Fibroblast of the conjunctiva (primary cell): ENCODE results near the gene BEGAIN.

Experiments used
- DNase-seq: peaks from one replicate; pipeline ENCODE4 v3.0.0-alpha.2; 2010; ENCODE audit warnings: low read depth

The BEGAIN gene, protein sequence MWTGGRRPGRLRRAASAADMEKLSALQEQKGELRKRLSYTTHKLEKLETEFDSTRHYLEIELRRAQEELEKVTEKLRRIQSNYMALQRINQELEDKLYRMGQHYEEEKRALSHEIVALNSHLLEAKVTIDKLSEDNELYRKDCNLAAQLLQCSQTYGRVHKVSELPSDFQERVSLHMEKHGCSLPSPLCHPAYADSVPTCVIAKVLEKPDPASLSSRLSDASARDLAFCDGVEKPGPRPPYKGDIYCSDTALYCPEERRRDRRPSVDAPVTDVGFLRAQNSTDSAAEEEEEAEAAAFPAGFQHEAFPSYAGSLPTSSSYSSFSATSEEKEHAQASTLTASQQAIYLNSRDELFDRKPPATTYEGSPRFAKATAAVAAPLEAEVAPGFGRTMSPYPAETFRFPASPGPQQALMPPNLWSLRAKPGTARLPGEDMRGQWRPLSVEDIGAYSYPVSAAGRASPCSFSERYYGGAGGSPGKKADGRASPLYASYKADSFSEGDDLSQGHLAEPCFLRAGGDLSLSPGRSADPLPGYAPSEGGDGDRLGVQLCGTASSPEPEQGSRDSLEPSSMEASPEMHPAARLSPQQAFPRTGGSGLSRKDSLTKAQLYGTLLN

DNA sequence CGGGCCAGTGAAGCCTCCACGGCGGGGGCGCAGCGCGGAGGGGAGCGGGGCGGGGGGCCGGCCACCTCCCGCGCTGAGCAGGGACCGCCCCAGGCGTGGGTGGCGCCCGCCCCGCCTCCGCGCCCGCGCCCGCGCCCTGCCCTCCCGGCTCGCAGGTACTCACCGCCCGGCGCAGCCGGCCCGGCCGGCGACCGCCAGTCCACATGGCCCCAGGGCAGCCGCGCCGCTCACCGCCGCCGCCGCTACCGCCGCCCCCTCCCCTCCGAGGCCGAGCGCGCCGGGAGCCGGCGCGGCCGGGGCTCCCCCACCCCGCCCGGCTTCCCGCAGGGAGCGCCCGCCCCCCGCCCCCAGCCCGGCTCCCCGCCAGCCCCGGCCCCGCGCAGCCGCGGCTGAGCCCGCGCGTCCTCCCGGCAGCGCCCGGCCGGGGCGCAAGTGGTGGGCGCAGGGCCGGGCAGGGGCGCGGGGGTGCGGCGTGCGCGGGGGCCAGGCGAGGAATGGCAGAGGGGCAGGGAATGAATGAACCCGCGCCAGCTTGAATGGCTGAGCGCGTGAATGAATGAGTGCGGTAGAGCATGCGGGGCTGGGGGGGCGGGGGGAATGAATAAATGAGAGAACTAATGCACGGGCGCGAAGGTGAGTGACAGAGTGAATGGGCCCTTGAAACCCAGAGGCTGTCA lies at the start of gene BEGAIN:
Gene BEGAIN, minus strand, starts transcription at position 332 of the 677 bp plus-strand sequence. Its CDS starts 127 bp downstream, at position 205.
- DNase-seq, result no peak

DNA sequence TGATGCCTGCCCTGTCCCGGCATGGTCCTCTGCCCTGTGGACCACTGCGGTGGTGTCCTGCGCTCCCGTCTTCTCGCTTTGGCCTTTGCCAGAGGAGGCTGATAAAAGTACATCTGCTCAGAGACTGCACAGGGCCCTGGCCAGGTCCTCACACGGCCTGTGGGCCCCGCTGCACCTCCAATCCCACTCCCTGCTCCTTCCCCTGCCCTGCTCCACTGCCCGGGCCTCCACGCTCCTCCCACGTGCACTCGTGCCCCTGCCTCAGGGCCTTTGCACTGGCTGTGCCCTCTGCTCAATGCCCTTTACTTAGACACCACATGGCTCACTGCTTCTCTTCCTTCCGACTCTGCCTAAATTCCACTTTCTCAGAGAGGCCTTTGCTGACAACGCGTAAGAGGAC lies 49.3 kb upstream of the BEGAIN start:
- DNase-seq, result no peak

DNA sequence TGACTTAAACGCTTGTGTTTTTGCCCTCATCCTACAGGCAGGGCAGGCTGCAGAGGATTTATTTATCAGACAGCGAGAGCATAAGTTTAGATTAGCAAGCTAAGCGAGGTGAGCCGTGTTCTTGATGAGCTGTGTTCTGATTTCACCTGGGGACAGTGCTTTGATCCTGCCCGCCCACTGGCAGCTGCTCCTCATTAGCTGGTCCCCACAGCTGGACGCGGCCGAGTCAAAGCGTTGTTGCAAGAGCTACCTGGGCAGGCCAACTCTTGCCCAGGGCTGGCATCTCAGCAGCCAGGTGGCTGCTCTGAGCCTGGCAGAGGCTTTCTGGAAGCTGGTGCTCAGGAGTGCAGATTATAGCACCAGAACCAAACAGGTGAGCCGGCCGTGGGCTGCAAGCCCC lies 46.8 kb upstream of the BEGAIN start:
- DNase-seq, result no peak

DNA sequence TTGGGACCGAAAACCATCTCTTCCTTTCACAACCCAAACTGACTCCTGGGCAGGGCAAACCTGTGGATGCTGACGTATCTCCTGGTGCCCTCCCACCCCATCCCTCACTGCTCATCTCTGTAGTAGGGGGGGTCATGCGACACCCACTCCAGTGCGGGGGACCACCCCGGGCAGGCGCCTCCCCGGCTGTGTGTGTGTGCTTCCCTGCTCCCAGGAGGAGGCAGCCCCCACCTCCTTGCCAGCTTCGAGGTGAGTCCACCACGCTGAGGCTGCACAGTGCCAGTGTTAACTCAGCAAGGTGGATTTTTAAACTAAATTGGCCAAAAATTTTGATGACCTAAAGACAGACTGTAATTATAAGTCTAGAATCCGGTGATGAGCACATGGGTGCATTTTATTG lies 46.2 kb upstream of the BEGAIN start:
- no peak for DNase-seq

DNA sequence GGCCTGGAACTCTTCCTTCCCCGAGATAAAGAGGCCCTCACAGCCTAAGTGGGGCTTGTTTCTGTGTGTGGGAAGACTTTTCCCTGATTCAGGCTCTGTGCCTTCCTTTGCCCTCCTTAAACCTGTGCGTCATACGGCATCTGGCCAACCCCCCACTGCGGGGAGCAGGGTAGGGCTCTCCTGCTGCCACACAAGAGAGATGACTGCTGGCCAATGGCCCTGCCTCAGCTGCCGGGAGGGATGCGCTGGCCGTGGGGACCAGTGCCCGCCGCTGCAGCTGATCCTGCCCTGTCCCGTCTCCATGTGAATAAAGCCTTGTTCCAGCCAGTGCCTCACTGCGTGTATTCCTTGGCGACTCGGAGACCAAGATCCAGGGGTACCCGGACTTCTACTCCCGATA lies 42.5 kb upstream of the BEGAIN start:
- DNase-seq, result no peak

DNA sequence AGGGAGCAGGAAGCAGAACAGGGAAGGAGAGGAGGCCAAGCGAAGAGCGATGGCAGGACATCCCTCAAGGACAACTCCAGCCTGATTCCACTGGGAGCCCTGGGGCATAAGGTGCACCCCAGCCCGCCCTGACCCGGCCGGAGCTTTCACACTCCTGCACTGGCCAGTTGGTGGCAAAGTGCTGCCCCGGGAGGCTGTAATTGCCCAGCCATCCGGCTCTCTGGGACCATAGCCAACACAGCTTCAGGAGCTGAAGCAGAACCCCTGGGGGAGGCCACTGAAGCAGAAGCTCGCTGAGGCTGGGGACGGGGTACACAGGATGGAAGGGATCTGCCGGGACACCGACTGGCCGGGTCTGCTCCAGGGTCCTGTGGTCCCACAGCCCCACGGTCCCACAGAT lies 41.9 kb upstream of the BEGAIN start:
- no peak for DNase-seq

DNA sequence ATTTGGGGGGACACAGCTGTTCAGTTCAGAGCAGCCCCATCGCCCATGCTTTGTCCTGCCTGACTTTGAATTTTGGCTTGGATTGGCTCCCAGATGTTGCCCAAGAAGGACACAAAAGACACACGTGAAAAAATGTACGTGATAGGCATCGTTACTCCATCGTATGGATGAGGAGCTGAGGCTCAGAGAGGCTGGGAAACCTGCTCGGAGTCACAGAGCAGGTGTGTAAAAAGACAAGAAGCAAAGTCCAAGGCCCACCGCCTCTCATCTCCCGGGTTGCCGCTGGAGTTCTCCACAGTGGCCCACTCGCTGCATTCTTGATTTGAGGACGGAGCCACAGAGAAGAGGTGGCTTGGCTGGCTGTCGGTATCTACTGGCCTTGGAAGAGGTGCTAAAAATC lies 41.0 kb upstream of the BEGAIN start:
- no peak for DNase-seq

DNA sequence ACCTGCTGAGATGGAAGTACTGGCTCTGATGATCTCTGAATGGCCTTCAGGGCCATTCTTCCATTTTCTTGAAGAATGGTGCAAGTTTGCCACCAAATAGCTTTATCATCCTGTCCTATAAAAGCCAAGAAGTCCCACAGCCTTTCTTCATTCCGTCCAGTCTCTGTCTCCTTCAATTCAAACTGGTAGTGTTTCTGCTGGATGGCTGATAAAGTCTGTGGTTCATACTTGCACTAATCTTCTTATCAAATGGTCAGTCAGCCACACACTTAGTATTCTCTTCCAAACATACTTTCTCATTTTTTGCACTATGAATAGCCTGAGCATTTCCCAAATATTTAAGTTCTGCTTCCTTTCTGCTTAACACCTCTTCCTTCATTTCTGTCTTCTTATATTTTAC lies 39.4 kb upstream of the BEGAIN start:
- no peak for DNase-seq

DNA sequence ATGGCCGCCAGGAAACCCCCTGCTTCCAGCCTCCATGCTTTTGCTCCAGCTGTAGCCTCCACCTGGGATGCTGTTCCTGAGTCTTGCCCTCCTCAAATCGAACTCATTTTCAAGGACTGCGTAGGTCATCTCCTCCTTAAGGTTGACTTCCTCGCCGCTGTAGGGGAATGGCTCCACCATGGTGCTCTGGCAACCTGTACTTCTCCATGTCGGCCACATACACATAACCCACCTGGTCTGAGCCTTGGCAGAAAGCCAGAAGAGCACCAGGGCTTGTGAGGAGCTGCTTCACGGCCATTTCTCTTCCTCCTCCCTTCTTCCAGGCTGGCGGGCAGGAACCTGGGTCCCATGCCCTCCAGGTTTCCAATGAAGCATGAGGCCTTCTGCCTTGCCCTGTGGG lies 36.7 kb upstream of the BEGAIN start:
- DNase-seq, result no peak

DNA sequence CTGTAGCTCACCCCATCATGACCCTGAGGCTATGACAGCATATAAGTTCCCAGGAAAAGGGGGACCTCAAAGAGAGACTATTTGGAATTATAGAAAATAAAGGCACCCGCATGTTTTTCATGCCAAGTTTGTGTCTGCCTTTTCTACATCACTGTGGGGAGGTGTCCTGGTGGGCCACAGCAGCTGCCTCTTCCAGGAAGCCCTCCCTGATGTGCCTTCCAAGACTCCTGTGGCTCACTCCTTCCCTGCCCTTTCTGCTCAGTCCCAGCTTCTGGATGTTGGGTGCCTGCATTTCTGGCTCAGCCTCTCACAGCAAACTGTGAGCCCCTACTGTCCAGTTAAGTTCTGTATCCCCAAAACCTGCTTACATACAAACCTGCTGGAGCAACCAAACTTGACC lies 36.3 kb upstream of the BEGAIN start:
- no peak for DNase-seq

DNA sequence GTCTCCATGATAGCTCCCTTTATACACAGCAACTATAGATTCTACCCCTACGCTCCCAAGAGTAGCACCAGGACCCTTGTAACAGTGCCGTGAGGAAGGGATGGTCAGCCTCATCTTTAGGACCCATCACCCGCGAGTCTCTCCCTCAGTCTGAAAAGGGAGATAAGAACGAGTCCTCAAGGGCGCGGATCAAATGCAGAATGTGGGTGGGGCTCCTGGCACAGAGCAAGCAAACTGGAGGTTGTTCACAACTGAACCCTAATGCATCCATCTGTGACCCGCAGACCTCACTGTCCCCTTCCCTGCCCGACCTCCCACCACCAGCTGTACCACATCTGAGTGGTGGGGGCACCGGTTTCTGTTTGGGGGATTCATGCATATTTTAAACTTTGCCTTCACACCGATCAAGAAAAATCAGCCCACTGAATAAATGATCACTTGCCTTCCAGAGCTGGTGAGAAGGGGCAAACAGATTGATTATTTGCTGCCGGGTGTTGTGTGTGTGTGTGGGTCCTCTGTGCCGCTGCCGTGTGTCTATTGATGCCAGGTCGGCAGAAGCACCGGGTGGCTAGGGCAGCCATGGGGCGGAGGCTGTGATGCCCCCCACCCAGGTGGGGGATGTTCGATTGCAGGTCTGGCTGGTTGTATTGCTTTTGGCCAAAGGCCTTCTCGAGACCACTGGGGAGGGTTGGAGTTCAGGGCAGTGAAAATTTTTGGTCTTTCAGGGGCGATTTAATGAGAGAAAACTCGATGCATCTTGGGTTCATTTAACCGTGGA lies 35.7 kb upstream of the BEGAIN start:
- no peak for DNase-seq

DNA sequence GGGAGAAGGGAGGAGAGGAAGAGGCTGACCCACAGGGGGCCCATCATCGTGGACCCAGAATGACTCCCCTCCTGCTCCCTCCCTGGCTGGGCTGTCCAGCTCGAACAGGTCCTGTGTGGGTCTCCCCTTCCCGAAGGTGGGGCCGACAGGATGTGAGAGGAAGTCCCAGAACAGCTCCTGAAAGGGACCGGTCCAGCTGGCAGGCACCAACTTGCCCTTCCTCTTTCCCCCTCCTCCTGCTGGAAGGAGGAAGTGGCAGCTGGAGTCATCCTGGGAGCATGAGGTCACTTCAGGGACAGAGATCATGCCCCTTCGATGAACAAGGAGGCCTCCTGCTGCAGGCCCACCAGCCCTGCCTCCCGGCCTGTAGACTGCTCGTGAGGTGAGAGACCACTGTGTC lies 35.0 kb upstream of the BEGAIN start:
- no peak for DNase-seq

DNA sequence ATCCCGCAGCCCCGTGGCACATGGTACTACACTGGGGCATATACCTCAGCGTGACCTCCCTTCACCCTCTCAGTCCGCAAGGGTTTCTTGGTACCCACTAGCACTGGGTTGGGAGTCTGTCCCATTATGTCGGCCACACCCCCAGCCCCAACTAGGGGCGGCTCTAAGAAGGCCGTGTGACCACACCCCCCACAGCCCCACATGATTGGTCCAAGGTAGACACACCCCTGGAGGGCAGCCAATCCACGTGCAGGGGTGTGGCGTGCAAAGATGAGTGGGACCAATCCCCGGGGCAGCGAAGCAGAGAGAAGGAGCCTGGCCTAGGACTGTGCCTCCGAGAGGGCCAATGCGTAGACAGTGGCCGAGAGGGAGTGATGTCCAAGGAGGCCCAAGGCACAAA lies 34.6 kb upstream of the BEGAIN start:
- DNase-seq, result no peak

DNA sequence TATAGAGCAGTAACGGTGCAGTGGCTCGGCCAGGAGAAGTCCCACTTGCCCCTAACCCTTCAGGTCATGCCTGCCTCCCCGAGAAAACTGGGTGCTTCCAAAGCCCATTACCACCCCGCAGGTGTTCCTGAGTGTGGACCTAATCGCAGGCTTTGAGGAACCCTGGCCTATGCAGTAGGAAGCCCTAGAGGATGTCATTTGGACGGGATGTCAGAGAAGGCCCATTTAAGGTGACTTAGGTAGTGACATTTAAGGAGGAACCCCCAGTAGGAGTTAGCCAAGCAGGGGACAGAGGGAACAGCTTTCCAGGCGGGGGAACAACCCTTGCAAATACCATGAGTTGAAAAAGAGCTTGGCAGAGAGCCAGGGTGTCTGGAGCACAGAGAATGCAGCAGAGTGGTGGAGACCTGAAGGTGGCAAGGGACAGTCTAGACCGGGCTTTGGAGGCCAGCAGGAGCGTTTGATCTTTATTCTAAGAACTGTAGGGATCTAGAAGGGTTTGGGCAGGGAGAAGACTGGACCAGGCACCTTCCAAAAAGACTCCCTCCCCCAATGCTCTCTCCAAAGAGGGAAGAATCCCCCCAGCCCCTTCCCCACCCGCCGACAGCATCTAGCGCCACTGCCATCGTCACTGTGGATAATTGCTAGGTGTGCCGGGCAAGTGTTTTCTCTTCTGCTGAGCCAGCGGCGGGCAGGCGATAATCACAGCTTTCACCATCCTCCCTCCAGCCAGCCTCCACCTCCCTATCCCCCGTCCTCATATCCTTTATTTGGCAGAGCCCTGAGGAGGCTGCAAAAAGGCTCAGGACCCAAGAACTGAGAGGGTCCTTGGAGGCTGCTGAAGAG lies 33.3 kb upstream of the BEGAIN start:
- no peak for DNase-seq

DNA sequence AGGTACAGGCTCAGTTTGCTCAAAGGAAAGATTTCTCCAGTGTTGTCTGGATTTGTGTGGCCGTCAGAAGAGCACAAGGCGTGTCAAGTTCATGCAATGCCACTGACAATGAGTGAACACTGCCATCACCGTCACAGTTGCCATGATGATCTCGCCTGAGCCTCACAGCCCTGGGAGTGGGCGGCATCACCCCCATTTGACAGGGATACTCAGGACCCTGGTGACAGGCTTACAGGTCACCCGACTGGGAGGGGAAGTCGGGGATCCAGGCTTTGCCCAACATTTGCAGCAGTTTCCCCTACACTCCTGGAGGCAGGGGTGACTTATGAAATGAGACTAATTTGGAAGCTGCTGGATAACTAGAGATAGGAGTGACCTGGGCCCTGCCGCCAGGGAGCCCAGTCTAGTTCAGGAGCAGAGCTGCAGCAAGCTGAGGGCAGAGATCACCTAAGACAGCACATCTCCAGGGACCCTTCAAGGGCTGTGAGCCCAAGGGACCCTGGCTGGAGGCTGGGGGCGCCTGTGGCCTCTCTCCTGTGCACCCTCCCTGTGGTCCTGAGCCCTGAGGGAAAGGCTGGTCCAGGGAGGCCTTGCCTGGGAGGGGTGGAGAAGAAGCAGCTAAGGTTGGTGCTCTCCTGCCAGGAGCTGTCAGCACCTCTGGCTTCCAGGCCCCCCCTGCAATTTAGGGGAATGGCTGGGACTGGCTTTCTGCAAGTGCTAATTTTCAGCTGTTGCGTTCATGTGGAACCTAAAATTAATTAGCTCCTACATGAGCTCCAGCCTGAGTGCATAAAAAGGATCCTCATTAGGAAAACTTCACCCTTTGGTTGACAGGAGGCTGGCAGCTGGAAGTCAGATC lies 32.4 kb upstream of the BEGAIN start:
- no peak for DNase-seq

DNA sequence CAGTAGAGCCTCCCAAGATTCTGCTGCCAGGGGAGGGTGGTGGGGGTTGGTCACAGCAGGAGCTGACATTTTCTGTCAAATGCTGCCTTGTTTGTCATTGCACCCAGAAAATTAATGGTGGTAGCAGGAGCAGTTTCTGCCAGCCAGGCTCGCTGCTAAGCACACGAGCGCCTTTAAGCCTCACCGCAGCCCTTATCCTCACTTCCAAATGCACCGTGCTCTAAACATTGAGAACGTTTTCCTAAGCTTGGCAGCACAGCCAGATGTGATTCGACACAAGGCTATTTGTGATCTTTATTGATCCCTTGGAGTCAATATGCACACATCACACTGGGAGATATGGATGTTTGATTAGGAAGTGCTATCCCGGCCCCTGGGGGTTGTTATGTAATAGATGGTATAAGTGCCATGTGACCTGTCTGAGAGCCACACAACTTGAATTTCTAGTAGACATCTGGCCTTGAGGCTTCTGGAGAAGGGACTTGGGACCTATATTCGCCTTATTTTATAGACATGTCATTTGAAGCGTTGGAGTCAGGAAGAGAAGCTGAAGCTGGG lies 31.6 kb upstream of the BEGAIN start:
- no peak for DNase-seq

DNA sequence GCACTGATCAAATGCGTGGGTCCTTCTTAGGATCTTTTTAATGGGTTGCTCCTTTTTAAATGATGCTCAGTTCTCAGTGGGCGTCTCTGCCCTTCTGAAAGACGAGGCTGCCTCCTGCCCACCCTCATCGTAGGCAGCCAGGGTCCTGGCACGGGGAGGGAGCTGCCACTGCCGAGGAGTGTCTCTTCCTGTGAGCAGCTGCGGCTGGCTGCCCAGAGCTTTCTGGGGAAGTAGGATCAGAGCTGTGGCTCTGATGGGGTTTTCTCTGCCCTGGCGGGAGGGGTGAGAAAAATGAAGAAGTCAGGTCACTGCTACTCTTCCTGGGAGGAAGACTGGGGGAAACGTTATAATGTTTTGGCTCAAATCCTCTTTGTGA lies 31.1 kb upstream of the BEGAIN start:
- no peak for DNase-seq

DNA sequence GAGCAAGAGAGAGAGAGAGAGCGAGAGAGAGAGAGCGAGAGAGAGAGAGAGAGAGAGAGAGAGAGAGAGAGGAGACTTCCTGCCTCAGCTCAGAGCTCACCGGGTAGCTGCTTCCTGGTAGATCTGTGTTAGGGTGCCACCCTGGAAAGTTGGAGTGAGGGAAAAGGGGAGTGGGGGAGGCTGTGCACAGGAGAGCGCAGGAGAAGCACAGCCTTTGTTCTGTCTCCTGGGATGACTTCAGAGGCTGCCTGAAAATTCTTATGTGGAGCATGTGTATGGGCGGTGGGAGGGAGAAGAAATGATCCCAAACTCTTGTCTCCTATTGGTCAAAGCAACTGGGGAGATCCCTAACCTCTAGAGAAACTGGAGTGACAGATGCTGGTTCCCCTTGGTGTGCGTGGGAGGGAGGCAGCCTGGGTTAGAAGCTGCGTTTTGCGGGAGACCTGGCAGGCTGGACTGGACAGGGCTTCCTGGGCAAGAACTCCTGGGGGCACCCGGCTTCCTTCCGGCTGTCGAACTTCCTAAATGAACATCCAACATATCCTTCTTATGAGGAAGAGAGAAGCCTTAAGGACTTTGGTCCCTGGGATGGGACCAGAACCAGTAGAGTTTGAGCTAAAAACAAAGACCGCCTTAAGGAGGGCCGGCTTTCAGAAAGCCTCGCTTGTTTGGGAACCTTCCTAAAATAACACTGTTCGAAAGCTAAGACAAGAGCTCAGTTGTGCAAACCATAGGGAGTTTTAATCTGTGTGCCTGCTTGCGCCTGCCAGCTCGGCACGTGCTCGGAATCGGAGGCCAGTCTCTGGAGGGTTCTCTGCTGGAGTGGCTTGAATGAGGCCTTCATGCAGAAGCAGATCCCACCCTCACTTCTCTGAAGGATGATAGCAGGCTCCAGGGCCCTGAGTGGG lies 30.4 kb upstream of the BEGAIN start:
- peak; percentile 42 for DNase-seq

DNA sequence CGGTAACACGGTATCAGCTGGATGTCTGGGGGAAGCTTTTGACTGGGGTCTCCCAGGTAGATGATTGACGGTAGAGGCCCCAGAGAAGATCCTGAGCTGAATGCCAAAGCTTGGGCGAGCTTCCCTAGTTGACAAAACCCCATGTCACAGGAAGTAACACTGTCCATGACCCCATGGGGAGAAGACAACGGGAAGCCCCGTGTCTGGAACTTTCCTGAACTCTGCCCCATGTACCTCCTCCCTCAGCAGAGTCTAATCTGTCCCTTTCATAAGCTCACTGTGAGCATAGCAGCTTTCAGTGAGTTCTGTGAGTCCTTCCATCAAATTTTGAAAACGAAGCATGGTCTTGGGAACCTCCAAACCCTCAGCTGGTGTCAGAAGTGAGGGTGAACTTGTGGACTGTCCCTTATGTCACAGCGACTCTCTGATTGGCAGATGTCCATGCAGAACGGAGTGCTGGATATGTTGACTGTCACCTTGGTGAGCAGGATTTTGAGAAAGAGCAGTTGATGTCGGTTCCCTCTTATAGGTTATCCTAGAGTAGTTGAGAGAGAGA lies 29.7 kb upstream of the BEGAIN start:
- no peak for DNase-seq
